ENCODE measurements around the gene TRPM3.

Gene TRPM3

GRCh38 chr9:70492319-70492777 lies 629.1 kb downstream of the TRPM3 start:
- TF ChIP-seq CTCF (conservative IDR thresholded peaks at IDR 0.05; ENCODE audit: low read depth, low read length), result no peak
- Histone ChIP-seq H3K4me2 (no peak overlapping the region), H3K9ac (no peak overlapping the region), H3K36me3 (ENCODE audit: insufficient read depth) (no peaks in the 10 kb centered on the region), H2AFZ (ENCODE audit: low read depth) (no peak overlapping the region), H3K27me3 (ENCODE audit: insufficient read depth, low read depth) (no peaks in the 10 kb centered on the region), H3K79me2 (ENCODE audit: insufficient read depth, low read depth) (no peaks in the 10 kb centered on the region), H3K4me3 (IDR thresholded peaks at IDR 0.05; ENCODE audit: insufficient read depth, low read depth, low read length) (no peak overlapping the region), H3K27ac (no peak overlapping the region), H4K20me1 (ENCODE audit: insufficient read depth) (no peaks in the 10 kb centered on the region), H3K4me1 (ENCODE audit: low read depth, poor library complexity, severe bottlenecking) (no peaks in the 10 kb centered on the region)

DNA sequence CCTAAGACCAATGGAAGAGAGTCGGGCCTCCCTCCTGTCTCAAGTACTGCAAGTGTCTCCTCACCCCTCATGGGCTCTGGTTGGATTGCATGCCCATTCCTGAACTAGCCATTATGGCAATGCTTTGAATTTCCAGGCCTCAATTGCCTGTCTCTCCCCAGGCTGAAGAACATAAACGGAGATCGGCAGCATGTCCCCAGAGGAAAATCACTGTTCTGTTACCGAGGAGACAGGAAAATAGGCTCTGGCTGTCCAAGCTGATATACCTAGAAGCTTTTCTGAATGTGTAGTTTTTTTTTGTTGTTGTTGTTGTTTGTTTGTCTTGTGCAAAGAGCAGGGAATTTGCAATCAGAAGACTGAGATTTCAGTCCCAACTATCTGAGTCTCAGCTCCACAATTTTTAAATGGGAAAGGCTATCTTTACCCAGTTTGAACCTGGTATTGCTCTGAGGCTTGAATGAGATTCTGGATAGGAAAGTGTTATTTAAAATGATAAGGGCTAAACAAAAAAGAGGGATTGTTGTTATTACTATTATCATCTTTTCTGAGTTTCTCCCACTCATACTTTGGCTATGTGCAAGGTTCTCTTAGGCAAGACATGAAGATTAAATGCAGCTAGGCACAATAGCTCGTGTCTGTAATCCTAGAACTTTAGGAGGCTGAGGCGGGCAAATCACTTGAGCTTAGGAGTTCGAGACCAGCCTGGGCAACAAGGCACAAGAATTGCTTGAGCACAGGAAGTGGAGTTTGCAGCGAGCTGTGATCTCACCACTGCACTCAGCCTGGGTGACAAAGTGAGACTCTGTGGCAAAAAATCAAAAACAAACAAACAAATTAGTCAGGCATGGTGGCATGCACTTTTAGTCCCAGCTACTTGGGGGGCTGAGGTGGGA lies 629.7 kb downstream of the TRPM3 start:
- Histone ChIP-seq H3K36me3 (ENCODE audit: insufficient read depth) (no peaks in the 10 kb centered on the region), H4K20me1 (ENCODE audit: insufficient read depth) (no peaks in the 10 kb centered on the region), H3K27ac (no peak overlapping the region), H3K4me1 (ENCODE audit: low read depth, poor library complexity, severe bottlenecking) (no peaks in the 10 kb centered on the region), H2AFZ (ENCODE audit: low read depth) (no peak overlapping the region), H3K4me2 (no peak overlapping the region), H3K79me2 (ENCODE audit: insufficient read depth, low read depth) (no peaks in the 10 kb centered on the region), H3K27me3 (ENCODE audit: insufficient read depth, low read depth) (no peaks in the 10 kb centered on the region), H3K9ac (no peak overlapping the region), H3K4me3 (IDR thresholded peaks at IDR 0.05; ENCODE audit: insufficient read depth, low read depth, low read length) (no peak overlapping the region)
- no peak for TF ChIP-seq CTCF (conservative IDR thresholded peaks at IDR 0.05; ENCODE audit: low read depth, low read length)

GRCh38 chr9:70490478-70490877 lies 630.9 kb downstream of the TRPM3 start:
- H3K4me1 ChIP-seq (ENCODE audit: low read depth, poor library complexity, severe bottlenecking), result no peaks in the 10 kb centered on the region
- no peaks in the 10 kb centered on the region for H4K20me1 ChIP-seq (ENCODE audit: insufficient read depth)
- no peak overlapping the region for H3K4me2 ChIP-seq
- no peaks in the 10 kb centered on the region for H3K79me2 ChIP-seq (ENCODE audit: insufficient read depth, low read depth)
- no peak for TF ChIP-seq CTCF (conservative IDR thresholded peaks at IDR 0.05; ENCODE audit: low read depth, low read length)
- no peak overlapping the region for H3K9ac ChIP-seq
- H3K27me3 ChIP-seq (ENCODE audit: insufficient read depth, low read depth), result no peaks in the 10 kb centered on the region
- H3K27ac ChIP-seq, result no peak overlapping the region
- H2AFZ ChIP-seq (ENCODE audit: low read depth), result no peak overlapping the region
- H3K36me3 ChIP-seq (ENCODE audit: insufficient read depth), result no peaks in the 10 kb centered on the region
- H3K4me3 ChIP-seq (IDR thresholded peaks at IDR 0.05; ENCODE audit: insufficient read depth, low read depth, low read length), result no peak overlapping the region

- H3K4me1 ChIP-seq (ENCODE audit: low read depth, poor library complexity, severe bottlenecking), result no peaks in the 10 kb centered on the region
- H3K4me3 ChIP-seq (IDR thresholded peaks at IDR 0.05; ENCODE audit: insufficient read depth, low read depth, low read length), result no peak overlapping the region
- no peak overlapping the region for H3K9ac ChIP-seq
- H3K27me3 ChIP-seq (ENCODE audit: insufficient read depth, low read depth), result no peaks in the 10 kb centered on the region
- no peak overlapping the region for H2AFZ ChIP-seq (ENCODE audit: low read depth)
- TF ChIP-seq CTCF (conservative IDR thresholded peaks at IDR 0.05; ENCODE audit: low read depth, low read length), result no peak
- no peaks in the 10 kb centered on the region for H3K79me2 ChIP-seq (ENCODE audit: insufficient read depth, low read depth)
- H3K36me3 ChIP-seq (ENCODE audit: insufficient read depth), result no peaks in the 10 kb centered on the region
- no peak overlapping the region for H3K27ac ChIP-seq
- no peak overlapping the region for H3K4me2 ChIP-seq
- no peaks in the 10 kb centered on the region for H4K20me1 ChIP-seq (ENCODE audit: insufficient read depth)
Observed at GRCh38 chr9:70488793-70489105, 632.7 kb downstream of the TRPM3 start.

All from KMS-11 (cell line).